GM23338 (cell line): Measurements from ENCODE around the gene FANCC. TPM values are rescaled to one million over a fixed set of nuclear protein-coding genes. Genes with fewer than 3 reads are reported as not detected.

Source experiments
- ATAC-seq: fragments of 200-7000 bp; cut with Tn5 transposase; 3 replicates; pipeline ENCODE4 v1.9.1; 2020
- DNase-seq: peaks from one replicate; pipeline ENCODE4 v3.0.0-alpha.2; 2015; ENCODE audit warnings: low spot score
- H2AFZ ChIP-seq: fragments of 200-600 bp; sonication (generic); 2 replicates; pipeline ENCODE4 v1.8.0; 2016; ENCODE audit warnings: antibody characterized with exemption, mild to moderate bottlenecking, moderate library complexity
- H3F3A ChIP-seq: fragments of 200-600 bp; sonication (generic); replicated peaks from 2 replicates; pipeline ENCODE4 v1.8.0; 2017; ENCODE audit warnings: antibody characterized with exemption, mixed run types, low read depth
- H3K27ac ChIP-seq: fragments of 200-600 bp; sonication (generic); 2 replicates; pipeline ENCODE4 v1.6.1; 2016; ENCODE audit warnings: low read depth
- H3K27me3 ChIP-seq: fragments of 200-600 bp; sonication (generic); 2 replicates; pipeline ENCODE4 v1.8.0; 2016; ENCODE audit warnings: mild to moderate bottlenecking, mixed run types, moderate library complexity; ENCODE audit not compliant: insufficient read depth
- H3K36me3 ChIP-seq: fragments of 200-600 bp; sonication (generic); 2 replicates; pipeline ENCODE4 v1.8.0; 2016; ENCODE audit warnings: mild to moderate bottlenecking; ENCODE audit not compliant: insufficient read depth
- H3K4me1 ChIP-seq: fragments of 200-600 bp; sonication (generic); 2 replicates; pipeline ENCODE4 v1.8.0; 2016; ENCODE audit warnings: mild to moderate bottlenecking, moderate library complexity; ENCODE audit not compliant: insufficient read depth
- H3K4me2 ChIP-seq: fragments of 200-600 bp; sonication (generic); 2 replicates; pipeline ENCODE4 v1.7.1; 2017; ENCODE audit warnings: mixed run types
- H3K4me3 ChIP-seq: fragments of 200-600 bp; sonication (generic); 2 replicates; pipeline ENCODE4 v1.6.1; 2016; ENCODE audit warnings: mixed run types
- H3K79me2 ChIP-seq: fragments of 200-600 bp; sonication (generic); replicated peaks from 2 replicates; pipeline ENCODE4 v1.8.0; 2017; ENCODE audit warnings: mild to moderate bottlenecking; ENCODE audit not compliant: insufficient read depth
- H3K9me2 ChIP-seq: fragments of 200-600 bp; sonication (generic); 2 replicates; pipeline ENCODE4 v1.8.0; 2017; ENCODE audit not compliant: insufficient read depth
- H4K20me1 ChIP-seq: fragments of 200-600 bp; sonication (generic); replicated peaks from 2 replicates; pipeline ENCODE4 v1.8.0; 2017; ENCODE audit warnings: mild to moderate bottlenecking; ENCODE audit not compliant: insufficient read depth
- H3K27ac Mint-ChIP-seq: 2 replicates; pipeline ENCODE4 v1.8.0; 2020; ENCODE audit warnings: inconsistent platforms, mild to moderate bottlenecking, moderate library complexity, mixed read lengths
- H3K27me3 Mint-ChIP-seq: 3 replicates; pipeline ENCODE4 v1.8.0; 2022; ENCODE audit warnings: low read depth, mild to moderate bottlenecking, moderate library complexity, mixed read lengths, inconsistent platforms; ENCODE audit not compliant: insufficient read depth, poor library complexity
- H3K36me3 Mint-ChIP-seq: 3 replicates; pipeline ENCODE4 v1.8.0; 2021; ENCODE audit warnings: low read depth, mild to moderate bottlenecking, inconsistent platforms, moderate library complexity, mixed read lengths
- H3K4me1 Mint-ChIP-seq: 3 replicates; pipeline ENCODE4 v1.8.0; 2020; ENCODE audit warnings: mild to moderate bottlenecking, inconsistent platforms, mixed read lengths
- H3K4me3 Mint-ChIP-seq: 3 replicates; pipeline ENCODE4 v1.8.0; 2021; ENCODE audit warnings: moderate library complexity, mild to moderate bottlenecking, inconsistent platforms, mixed read lengths
- H3K9me3 Mint-ChIP-seq: 3 replicates; pipeline ENCODE4 v1.8.0; 2020; ENCODE audit warnings: moderate library complexity, mild to moderate bottlenecking, inconsistent platforms, mixed read lengths
- EZH2 ChIP-seq: fragments of 200-600 bp; sonication (generic); IDR thresholded peaks from one replicate; pipeline ENCODE4 v1.8.0; 2017; ENCODE audit warnings: antibody characterized with exemption, mild to moderate bottlenecking, low read depth; ENCODE audit not compliant: unreplicated experiment
- NANOG ChIP-seq: IDR thresholded peaks from 2 replicates; pipeline ENCODE4 v1.6.1; 2016; ENCODE audit warnings: antibody characterized with exemption, borderline replicate concordance
- POLR2AphosphoS5 ChIP-seq: IDR thresholded peaks from 2 replicates; pipeline ENCODE4 v1.6.1; 2016; ENCODE audit warnings: antibody characterized with exemption, low read depth
- STAT1 ChIP-seq: IDR thresholded peaks from one replicate; pipeline ENCODE4 v1.6.1; 2016; ENCODE audit warnings: antibody characterized with exemption; ENCODE audit not compliant: unreplicated experiment
- ZNF462 ChIP-seq: fragments of 250-450 bp; sonication (Bioruptor Pico); IDR thresholded peaks from 2 replicates; pipeline ENCODE4 v1.5.0; 2020; ENCODE audit warnings: mild to moderate bottlenecking, moderate library complexity
- polyA plus RNA-seq: library from polyadenylated mRNA; unstranded; fragments of >200 nt; fragmentation: Nextera tagmentation; extraction: Ambion mirVana; gene quantifications from 2 replicates; pipeline ENCODE4 v1.2.1, GENCODE V29; 2016
- total RNA-seq: library from RNA; depleted of rRNA; stranded (reverse); fragments of >200 nt; shearing (Covaris generic); gene quantifications from 2 replicates; pipeline ENCODE4 v1.2.3, GENCODE V29; 2014
- TF ChIP-seq, protein P1 (sequence below), 2 experiments: fragments of 200-600 bp in 1 of 2; sonication (generic) in 1 of 2; conservative IDR thresholded peaks; 2 replicates each; pipeline versions ENCODE4 v1.5.1 to v1.6.1; 2016 to 2017; ENCODE audit warnings: antibody characterized with exemption in 2 of 2, low read depth in 2 of 2, mild to moderate bottlenecking in 2 of 2, moderate library complexity in 1 of 2

FANCC gene
- total and polyA plus RNA-seq, 2 experiments from 2014 or later = 7.8 to 18.1 TPM

DNA sequence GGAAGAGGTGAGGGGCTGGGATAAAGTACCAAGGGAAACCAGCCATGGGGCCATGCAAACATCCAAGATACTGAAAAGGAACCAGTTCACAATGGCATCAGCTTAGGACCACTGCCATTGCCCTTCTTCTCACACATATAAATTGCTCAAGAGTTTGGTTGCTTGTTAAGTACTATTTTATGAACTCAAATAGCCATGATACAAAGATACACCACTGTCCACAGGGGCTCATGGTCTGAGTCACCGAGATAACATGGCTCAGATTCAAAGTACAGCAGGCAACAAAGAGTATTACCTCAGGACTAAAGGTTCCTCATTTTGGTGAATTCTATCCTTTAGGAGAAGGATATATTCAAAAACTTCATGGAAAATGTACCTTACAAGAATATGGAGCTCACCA is 55.6 kb downstream of the FANCC start (continued):
- TF ChIP-seq ZNF462 (CRISPR knock-in tag) = no peak
- TF ChIP-seq EZH2 = no peak
- TF ChIP-seq, protein P1, sequence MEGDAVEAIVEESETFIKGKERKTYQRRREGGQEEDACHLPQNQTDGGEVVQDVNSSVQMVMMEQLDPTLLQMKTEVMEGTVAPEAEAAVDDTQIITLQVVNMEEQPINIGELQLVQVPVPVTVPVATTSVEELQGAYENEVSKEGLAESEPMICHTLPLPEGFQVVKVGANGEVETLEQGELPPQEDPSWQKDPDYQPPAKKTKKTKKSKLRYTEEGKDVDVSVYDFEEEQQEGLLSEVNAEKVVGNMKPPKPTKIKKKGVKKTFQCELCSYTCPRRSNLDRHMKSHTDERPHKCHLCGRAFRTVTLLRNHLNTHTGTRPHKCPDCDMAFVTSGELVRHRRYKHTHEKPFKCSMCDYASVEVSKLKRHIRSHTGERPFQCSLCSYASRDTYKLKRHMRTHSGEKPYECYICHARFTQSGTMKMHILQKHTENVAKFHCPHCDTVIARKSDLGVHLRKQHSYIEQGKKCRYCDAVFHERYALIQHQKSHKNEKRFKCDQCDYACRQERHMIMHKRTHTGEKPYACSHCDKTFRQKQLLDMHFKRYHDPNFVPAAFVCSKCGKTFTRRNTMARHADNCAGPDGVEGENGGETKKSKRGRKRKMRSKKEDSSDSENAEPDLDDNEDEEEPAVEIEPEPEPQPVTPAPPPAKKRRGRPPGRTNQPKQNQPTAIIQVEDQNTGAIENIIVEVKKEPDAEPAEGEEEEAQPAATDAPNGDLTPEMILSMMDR (conservative IDR thresholded peaks at IDR 0.05; ENCODE audit: low read depth in 2 of 2) = no peak

- H3K4me1 ChIP-seq = 0 out of 2 replicates have a peak, but pooled peaks cover 5% of the 10 kb centered on the region
- H3K4me3 ChIP-seq = no peak overlapping the region
- peak; percentile 40; the same call in 2 of the 3 replicates for ATAC-seq
- H3K27ac Mint-ChIP-seq = peak overlapping the region; percentile 3; the same call in 1 of the 2 replicates
- no peak for DNase-seq
- H3K4me1 Mint-ChIP-seq = peaks cover 11% of the 10 kb centered on the region
- no peak overlapping the region for H2AFZ ChIP-seq
- no peaks in the 10 kb centered on the region for H4K20me1 ChIP-seq
- H3K36me3 ChIP-seq = no peaks in the 10 kb centered on the region
- H3K4me2 ChIP-seq = no peak overlapping the region
- no peaks in the 10 kb centered on the region for H3F3A ChIP-seq
- peaks cover 14% of the 10 kb centered on the region for H3K36me3 Mint-ChIP-seq
- H3K27me3 Mint-ChIP-seq = peaks cover 4% of the 10 kb centered on the region
- no peaks in the 10 kb centered on the region for H3K27me3 ChIP-seq
- H3K4me3 Mint-ChIP-seq = no peak overlapping the region; the same call in 2 of the 3 replicates
- H3K27ac ChIP-seq = no peak overlapping the region
- H3K9me3 Mint-ChIP-seq = peaks cover 7% of the 10 kb centered on the region; the same call in 2 of the 3 replicates
- H3K79me2 ChIP-seq = 0 out of 2 replicates have a peak, but pooled peaks cover 3% of the 10 kb centered on the region
- no peaks in the 10 kb centered on the region for H3K9me2 ChIP-seq
- TF ChIP-seq ZNF462 (CRISPR knock-in tag) (no peak), POLR2AphosphoS5 (no peak), STAT1 (no peak), NANOG (no peak)
Observed at GRCh38 chr9:95250462-95251221, 66.9 kb downstream of the FANCC start.
